Activated CD4-positive, alpha-beta T cell treated with anti-CD3 and anti-CD28 coated beads for 1 hour (primary cell): ENCODE data around the gene CABP4.
"Not testable (repeated sequence)": the region's sequence is repeated elsewhere in the genome, so short reads cannot be mapped to it uniquely, and the experiment has no call there.

Experiments
- DNase-seq: peaks from one replicate; pipeline ENCODE4 v3.0.0-alpha.2; 2020

CABP4 gene

GRCh38 chr11:67456068-67456705, 1.0 kb downstream of the CABP4 start:
- no peak for DNase-seq

- DNase-seq, result no peak
These were observed 2.3 kb downstream of the CABP4 start for GRCh38 chr11:67457453-67457852.

- no peak for DNase-seq
These were observed 3.1 kb downstream of the CABP4 start for GRCh38 chr11:67458266-67458665.

GRCh38 chr11:67463186-67463585, 8.0 kb downstream of the CABP4 start:
- DNase-seq, result no peak

GRCh38 chr11:67463680-67464410, 8.7 kb downstream of the CABP4 start:
- no peak for DNase-seq

- DNase-seq, result peak; percentile 88
These were observed 9.4 kb downstream of the CABP4 start for GRCh38 chr11:67464411-67465188.

- DNase-seq, result no peak
These were observed 10.0 kb downstream of the CABP4 start for GRCh38 chr11:67465189-67465510.

- DNase-seq, result not testable (repeated sequence)
These were observed 10.4 kb downstream of the CABP4 start for GRCh38 chr11:67465530-67465929.

GRCh38 chr11:67466367-67466766, 11.2 kb downstream of the CABP4 start:
- DNase-seq, result no peak

GRCh38 chr11:67466962-67467771, 12.0 kb downstream of the CABP4 start:
- DNase-seq, result no peak

GRCh38 chr11:67468056-67468455, 12.9 kb downstream of the CABP4 start:
- no peak for DNase-seq

GRCh38 chr11:67468456-67468758, 13.3 kb downstream of the CABP4 start:
- no peak for DNase-seq

GRCh38 chr11:67468759-67469507, 13.8 kb downstream of the CABP4 start, which contains the start of gene TMEM134:
Gene TMEM134 (minus strand): TSS chr11:67469251. CDS start chr11:67469192, 59 bp downstream.
- peak; percentile 89 for DNase-seq

GRCh38 chr11:67469508-67469811, 14.3 kb downstream of the CABP4 start:
- no peak for DNase-seq

GRCh38 chr11:67470337-67471002, 15.3 kb downstream of the CABP4 start:
- no peak for DNase-seq

GRCh38 chr11:67472882-67473281, 17.7 kb downstream of the CABP4 start:
- DNase-seq, result no peak

GRCh38 chr11:67476692-67477091, 21.5 kb downstream of the CABP4 start:
- DNase-seq, result not testable (repeated sequence)

- not testable (repeated sequence) for DNase-seq
These were observed 22.3 kb downstream of the CABP4 start for GRCh38 chr11:67477344-67478050.

- no peak for DNase-seq
These were observed 27.2 kb downstream of the CABP4 start for GRCh38 chr11:67482275-67482826.

- peak; percentile 92 for DNase-seq
These were observed 28.0 kb downstream of the CABP4 start, which contains the start of gene AIP for GRCh38 chr11:67482827-67483798. Gene AIP (plus strand): TSS chr11:67483026. CDS start chr11:67483159, 133 bp downstream.
